Osteocyte (in vitro differentiated cells): ENCODE results near the gene RUNX2. TPM values are rescaled to one million over a fixed set of nuclear protein-coding genes. Genes with fewer than 3 reads are reported as not detected.
A peak's percentile ranks its signal among the peaks of the same experiment; 100 is the strongest.

Experiments
- DNase-seq: peaks from one replicate; pipeline ENCODE4 v3.0.0; 2021; ENCODE audit warnings: mixed read lengths; ENCODE audit not compliant: unreplicated experiment; ENCODE audit errors: extremely low spot score
- H3K27ac Mint-ChIP-seq: one replicate; pipeline ENCODE4 v1.8.0; 2021; ENCODE audit warnings: mild to moderate bottlenecking, mixed read lengths; ENCODE audit not compliant: unreplicated experiment
- H3K27me3 Mint-ChIP-seq: one replicate; pipeline ENCODE4 v1.8.0; 2021; ENCODE audit warnings: mixed read lengths; ENCODE audit not compliant: unreplicated experiment
- H3K36me3 Mint-ChIP-seq: one replicate; pipeline ENCODE4 v1.8.0; 2021; ENCODE audit warnings: mixed read lengths; ENCODE audit not compliant: unreplicated experiment
- H3K4me1 Mint-ChIP-seq: one replicate; pipeline ENCODE4 v1.8.0; 2021; ENCODE audit warnings: mixed read lengths; ENCODE audit not compliant: unreplicated experiment
- H3K4me3 Mint-ChIP-seq: one replicate; pipeline ENCODE4 v1.8.0; 2021; ENCODE audit warnings: mild to moderate bottlenecking, moderate library complexity, mixed read lengths; ENCODE audit not compliant: unreplicated experiment
- H3K9me3 Mint-ChIP-seq: one replicate; pipeline ENCODE4 v1.8.0; 2021; ENCODE audit warnings: mixed read lengths; ENCODE audit not compliant: unreplicated experiment
- total RNA-seq: library from RNA; stranded (reverse); gene quantifications from 2 replicates; pipeline ENCODE4 v1.2.1, GENCODE V29; 2021
- TF ChIP-seq, protein P1 (sequence below): fragments of 200-600 bp; sonication (generic); IDR thresholded peaks from 2 replicates; pipeline ENCODE4 v1.5.0; 2021; ENCODE audit warnings: antibody characterized with exemption, mild to moderate bottlenecking, moderate library complexity

Gene RUNX2
- total RNA-seq, 1 donor from 2014 or later: 28.1 TPM

DNA sequence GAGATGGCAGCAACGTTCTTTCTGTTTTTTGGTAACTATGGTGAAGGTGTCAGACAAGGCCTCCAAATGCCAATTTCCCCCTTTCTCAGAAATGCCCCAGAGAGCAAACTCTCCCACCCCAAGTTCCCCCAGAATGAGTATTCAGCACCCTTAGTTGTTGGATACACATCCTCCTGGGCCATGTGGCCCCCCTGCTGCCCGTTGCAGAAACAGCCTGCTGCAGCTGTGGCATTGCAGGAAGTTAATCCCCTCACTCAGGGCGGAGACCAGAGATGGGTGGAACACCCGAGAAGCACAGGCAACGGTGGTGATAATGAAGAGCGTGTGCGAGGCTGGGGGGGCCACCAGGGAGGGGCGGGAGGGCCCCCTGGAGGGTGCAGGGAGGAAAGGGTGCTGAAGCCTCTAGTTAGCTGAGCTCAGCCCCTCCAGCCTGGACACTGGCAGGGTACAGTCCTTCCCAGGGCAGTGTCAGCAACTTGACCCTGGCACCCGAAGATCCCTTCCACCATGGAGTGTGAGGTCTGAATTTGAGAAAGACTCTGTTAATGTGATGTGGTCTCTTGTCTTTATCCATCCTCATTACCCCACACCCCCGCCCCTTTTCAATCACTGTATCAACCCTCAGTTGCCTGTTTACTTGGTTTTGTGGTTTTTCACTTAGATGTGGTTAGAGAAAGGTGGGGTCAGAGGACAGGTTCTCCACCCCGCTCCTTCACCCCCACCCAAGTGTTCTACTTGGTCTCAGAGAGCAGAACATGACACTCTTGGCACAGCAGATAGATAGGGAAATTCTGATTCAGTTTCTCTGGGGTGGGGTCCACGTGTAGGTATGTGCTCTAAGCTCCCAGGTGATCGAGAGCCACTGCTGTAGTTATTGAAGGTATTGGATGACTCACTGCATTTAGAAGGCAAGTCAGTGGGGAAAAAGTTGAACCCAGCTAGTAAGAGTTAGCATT is 258.4 kb downstream of the RUNX2 start:
- H3K9me3 Mint-ChIP-seq: peaks cover 7% of the 10 kb centered on the region
- peaks cover 10% of the 10 kb centered on the region for H3K36me3 Mint-ChIP-seq
- no peak overlapping the region for H3K27ac Mint-ChIP-seq
- H3K27me3 Mint-ChIP-seq: no peaks in the 10 kb centered on the region
- H3K4me3 Mint-ChIP-seq: no peak overlapping the region
- peaks cover 21% of the 10 kb centered on the region for H3K4me1 Mint-ChIP-seq
- DNase-seq: no peak
- TF ChIP-seq, protein P1, sequence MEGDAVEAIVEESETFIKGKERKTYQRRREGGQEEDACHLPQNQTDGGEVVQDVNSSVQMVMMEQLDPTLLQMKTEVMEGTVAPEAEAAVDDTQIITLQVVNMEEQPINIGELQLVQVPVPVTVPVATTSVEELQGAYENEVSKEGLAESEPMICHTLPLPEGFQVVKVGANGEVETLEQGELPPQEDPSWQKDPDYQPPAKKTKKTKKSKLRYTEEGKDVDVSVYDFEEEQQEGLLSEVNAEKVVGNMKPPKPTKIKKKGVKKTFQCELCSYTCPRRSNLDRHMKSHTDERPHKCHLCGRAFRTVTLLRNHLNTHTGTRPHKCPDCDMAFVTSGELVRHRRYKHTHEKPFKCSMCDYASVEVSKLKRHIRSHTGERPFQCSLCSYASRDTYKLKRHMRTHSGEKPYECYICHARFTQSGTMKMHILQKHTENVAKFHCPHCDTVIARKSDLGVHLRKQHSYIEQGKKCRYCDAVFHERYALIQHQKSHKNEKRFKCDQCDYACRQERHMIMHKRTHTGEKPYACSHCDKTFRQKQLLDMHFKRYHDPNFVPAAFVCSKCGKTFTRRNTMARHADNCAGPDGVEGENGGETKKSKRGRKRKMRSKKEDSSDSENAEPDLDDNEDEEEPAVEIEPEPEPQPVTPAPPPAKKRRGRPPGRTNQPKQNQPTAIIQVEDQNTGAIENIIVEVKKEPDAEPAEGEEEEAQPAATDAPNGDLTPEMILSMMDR: no peak

DNA sequence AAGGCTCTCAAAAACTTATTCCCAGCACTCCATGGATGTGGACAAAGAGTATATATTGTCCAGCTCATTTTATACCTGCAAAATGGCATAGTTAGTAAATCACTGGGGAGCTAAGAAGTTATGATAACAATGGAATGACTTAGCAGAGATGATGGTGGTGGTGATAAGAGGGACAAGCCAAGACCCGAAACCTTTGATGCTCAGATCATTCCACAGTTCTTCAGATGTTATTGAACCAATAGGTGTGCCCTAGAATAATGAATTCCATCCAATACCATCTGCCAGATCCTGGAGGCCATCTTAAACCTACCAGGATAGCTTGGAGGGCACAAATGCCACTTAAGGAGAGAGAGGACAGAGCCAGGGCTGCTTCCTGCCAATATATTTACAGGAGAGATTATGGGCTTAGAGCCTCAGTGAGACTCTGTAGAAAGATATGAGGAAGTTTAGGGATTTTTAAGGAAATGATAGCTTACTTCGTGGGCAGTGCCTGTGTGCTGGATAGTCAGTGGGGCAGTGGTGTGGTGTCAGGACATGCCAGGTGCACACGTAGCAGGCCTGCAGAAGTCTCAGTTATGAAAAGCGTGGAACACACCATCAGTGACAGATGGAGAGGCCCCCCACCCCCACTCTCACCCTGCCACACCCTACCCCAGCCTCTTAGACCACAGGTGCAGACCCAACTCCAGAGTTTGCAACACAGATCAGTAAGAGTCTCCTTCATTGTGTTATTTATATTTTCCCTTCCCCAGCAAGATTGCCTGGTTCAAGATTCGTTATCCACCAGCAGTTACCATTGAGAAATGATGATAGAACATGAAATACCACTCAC is 259.3 kb downstream of the RUNX2 start:
- no peak for DNase-seq
- no peaks in the 10 kb centered on the region for H3K9me3 Mint-ChIP-seq
- H3K27me3 Mint-ChIP-seq: no peaks in the 10 kb centered on the region

DNA sequence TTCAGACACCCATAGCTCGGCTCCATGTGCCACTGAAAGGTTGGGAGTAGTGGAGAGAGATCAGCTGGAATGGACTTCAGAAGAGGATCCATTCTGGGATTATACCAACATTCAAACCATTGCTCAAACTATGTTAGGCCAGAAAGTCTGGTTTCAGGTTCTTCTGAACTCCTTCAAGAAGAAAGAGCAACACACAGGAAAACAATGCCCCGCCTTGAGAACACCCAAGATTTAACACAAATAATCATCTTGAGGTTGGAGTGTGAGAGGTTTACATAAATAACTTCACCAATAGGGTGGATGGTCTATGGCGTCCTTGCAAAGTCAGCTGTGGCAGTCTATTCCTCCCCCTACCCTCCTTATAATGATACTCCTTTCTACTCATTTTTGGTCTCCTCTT is 261.2 kb downstream of the RUNX2 start:
- Mint-ChIP-seq H3K27me3 (no peaks in the 10 kb centered on the region), H3K4me3 (no peak overlapping the region), H3K27ac (no peak overlapping the region), H3K36me3 (no peaks in the 10 kb centered on the region), H3K9me3 (no peaks in the 10 kb centered on the region), H3K4me1 (peaks cover 30% of the 10 kb centered on the region)
- DNase-seq: no peak
- TF ChIP-seq, protein P1: no peak

More for the DNA sequence above, 259.3 kb downstream of the RUNX2 start:
- no peak overlapping the region for H3K4me3 Mint-ChIP-seq
- H3K36me3 Mint-ChIP-seq: peaks cover 4% of the 10 kb centered on the region
- H3K27ac Mint-ChIP-seq: no peak overlapping the region
- peaks cover 27% of the 10 kb centered on the region for H3K4me1 Mint-ChIP-seq
- TF ChIP-seq, protein P1: no peak

DNA sequence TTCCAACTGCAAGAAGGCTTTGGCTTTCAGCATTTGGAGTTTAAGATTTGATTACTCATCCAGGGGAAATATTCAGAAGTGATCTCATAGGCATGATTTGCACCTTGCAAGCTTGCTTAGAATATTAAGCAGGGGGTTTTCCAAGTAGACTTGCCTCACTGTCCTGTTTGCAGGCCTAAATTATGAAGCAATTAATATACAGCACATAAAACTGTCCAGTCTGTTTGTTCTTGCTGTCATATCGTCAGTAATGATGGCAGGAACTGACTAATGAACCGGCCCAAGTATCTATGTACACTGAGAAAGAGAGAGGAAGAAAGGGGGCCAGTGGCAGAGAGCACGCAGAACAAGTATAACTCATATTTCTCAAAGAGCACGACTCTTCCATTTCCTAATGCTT is 262.1 kb downstream of the RUNX2 start:
- Mint-ChIP-seq H3K27ac (peak overlapping the region; percentile 88), H3K27me3 (no peaks in the 10 kb centered on the region), H3K4me3 (no peak overlapping the region), H3K4me1 (peaks cover 30% of the 10 kb centered on the region), H3K36me3 (no peaks in the 10 kb centered on the region), H3K9me3 (no peaks in the 10 kb centered on the region)
- TF ChIP-seq, protein P1: no peak
- DNase-seq: no peak
